Dendritic cell treated with granulocyte-macrophage colony-stimulating factor and Interleukin-4, amounts not matched to agents 40 ng/mL and 50 ng/mL, for 4 days (primary cell): Measurements from ENCODE around the gene TBCC.
"Not testable (repeated sequence)": the region's sequence is repeated elsewhere in the genome, so short reads cannot be mapped to it uniquely, and the experiment has no call there.

Source experiments
- H3K27ac Mint-ChIP-seq: one replicate; pipeline ENCODE4 v1.8.0; 2022; ENCODE audit warnings: mild to moderate bottlenecking, mixed read lengths
- H3K27me3 Mint-ChIP-seq: one replicate; pipeline ENCODE4 v1.8.0; 2022; ENCODE audit warnings: mild to moderate bottlenecking, mixed read lengths
- H3K36me3 Mint-ChIP-seq: one replicate; pipeline ENCODE4 v1.8.0; 2022; ENCODE audit warnings: low read depth, mixed read lengths
- H3K4me1 Mint-ChIP-seq: one replicate; pipeline ENCODE4 v1.8.0; 2022; ENCODE audit warnings: low read depth, mixed read lengths
- H3K4me3 Mint-ChIP-seq: one replicate; pipeline ENCODE4 v1.8.0; 2022; ENCODE audit warnings: mild to moderate bottlenecking, moderate library complexity, mixed read lengths
- H3K9me3 Mint-ChIP-seq: one replicate; pipeline ENCODE4 v1.8.0; 2022; ENCODE audit warnings: mixed read lengths
- intact Hi-C: fragments of 100-400 bp; cut with micrococcal nuclease; formaldehyde crosslinking; loops from one replicate; pipeline ENCODE4 v1.15.0; 2022

The TBCC gene

GRCh38 chr6:42709871-42710270, 36.0 kb downstream of the TBCC start:
- H3K4me3 Mint-ChIP-seq, result no peak overlapping the region
- intact Hi-C loops, result no loop called here
- H3K9me3 Mint-ChIP-seq, result peaks cover 11% of the 10 kb centered on the region
- peaks cover 3% of the 10 kb centered on the region for H3K27me3 Mint-ChIP-seq
- H3K36me3 Mint-ChIP-seq, result no peaks in the 10 kb centered on the region
- H3K27ac Mint-ChIP-seq, result no peak overlapping the region
- H3K4me1 Mint-ChIP-seq, result no peaks in the 10 kb centered on the region

DNA sequence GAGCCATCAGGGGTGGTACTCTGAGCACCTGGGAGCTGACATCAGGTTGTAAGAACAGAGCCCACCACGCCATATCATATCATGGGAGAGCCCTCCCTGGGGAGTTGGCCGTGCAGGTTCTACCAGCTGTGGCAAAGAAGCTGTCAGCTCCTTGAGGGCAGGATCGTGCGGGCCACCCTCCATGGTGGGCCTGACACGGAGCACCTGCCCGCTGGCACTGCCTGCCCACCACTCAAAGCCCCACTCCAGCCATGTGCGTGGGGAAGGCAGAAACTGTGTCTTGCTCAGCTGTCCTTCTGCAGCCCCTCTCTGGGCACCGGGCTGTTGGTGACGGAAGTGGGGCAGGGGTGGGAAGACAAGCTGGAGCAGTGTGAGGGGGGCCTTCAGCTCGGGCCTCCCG, 37.8 kb downstream of the TBCC start:
- Mint-ChIP-seq H3K4me1 (no peaks in the 10 kb centered on the region), H3K9me3 (peaks cover 11% of the 10 kb centered on the region), H3K4me3 (no peak overlapping the region), H3K27me3 (peaks cover 3% of the 10 kb centered on the region), H3K36me3 (no peaks in the 10 kb centered on the region), H3K27ac (no peak overlapping the region)
- intact Hi-C loops, result no loop called here

DNA sequence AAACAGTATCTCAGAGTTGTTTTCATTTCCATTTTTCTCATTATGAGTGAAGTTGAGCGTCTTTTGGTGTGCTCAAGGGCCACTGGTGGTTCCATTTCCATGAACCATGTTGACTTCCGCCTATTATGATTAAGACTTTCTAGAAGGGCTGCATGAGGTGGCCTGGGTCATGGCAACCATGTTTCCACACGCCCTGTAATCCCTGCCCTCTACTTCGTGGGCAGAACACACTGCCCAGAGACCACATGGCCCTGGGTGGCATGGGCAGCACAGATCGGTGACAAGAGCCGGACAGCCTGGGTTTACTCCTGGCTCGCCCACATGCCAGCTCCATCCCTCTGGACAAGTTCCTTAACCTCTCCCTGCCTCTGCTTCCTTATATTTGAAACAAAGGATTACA, 38.3 kb downstream of the TBCC start:
- H3K9me3 Mint-ChIP-seq, result peaks cover 11% of the 10 kb centered on the region
- no peaks in the 10 kb centered on the region for H3K36me3 Mint-ChIP-seq
- no peaks in the 10 kb centered on the region for H3K4me1 Mint-ChIP-seq
- peaks cover 3% of the 10 kb centered on the region for H3K27me3 Mint-ChIP-seq
- intact Hi-C loops, result no loop called here
- H3K4me3 Mint-ChIP-seq, result no peak overlapping the region
- H3K27ac Mint-ChIP-seq, result no peak overlapping the region

DNA sequence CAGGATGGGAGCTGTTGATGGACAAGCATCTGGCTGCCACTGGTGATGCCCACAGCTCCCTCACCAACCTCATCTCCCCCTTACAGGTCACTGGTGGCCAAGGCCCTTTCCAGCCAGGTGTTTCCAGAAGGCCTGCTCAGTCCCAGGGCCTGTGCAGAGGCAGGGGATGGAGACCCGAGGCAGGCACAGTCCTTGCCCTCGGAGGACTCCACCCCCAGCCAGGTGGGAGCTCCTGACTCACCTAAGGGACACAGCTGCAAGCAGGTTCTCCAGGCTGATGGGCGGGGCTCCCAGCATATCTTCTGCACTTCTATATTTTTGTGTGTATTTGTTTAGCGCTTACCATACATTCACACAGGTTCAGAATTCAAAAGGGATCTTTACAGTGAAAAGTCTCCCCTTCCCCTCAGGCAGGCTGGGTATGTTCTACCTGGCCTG, 40.9 kb downstream of the TBCC start:
- Mint-ChIP-seq H3K36me3 (no peaks in the 10 kb centered on the region), H3K4me1 (no peaks in the 10 kb centered on the region), H3K4me3 (no peak overlapping the region), H3K27ac (no peak overlapping the region), H3K27me3 (no peaks in the 10 kb centered on the region), H3K9me3 (no peaks in the 10 kb centered on the region)
- intact Hi-C loops, result no loop called here

DNA sequence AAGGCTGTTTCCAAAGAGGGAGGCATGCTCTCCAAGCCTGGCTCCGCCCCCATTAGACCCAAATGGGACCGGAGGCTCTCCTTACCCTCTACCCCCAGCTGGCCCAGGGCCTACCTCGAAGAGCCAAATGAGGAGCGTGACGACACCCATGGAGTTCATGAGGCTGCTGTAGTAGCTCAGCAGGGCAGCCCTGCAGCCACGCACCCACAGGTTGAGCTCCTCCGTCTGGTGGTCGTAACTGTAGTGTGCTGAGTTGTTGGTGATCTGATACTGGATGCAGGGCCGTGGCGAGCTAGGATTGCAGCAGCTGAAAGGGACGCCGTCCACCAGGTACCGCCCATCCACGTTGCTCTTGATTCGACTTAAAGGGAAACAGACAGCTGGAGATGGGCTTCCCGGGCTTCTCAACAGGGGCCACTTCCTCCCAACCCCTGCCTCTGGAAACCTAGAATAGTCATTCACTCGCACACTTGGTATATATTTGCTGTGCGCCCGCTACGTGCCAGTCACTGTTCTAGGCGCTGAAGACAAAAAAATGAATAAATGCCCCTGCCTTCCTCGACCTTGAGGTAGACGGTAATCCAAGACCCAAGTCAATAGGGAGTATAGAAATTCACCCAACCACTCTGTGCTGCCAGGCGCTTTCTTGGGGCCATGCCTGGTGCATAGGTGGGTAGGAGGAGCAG, 41.5 kb downstream of the TBCC start:
- Mint-ChIP-seq H3K4me3 (no peak overlapping the region), H3K9me3 (no peaks in the 10 kb centered on the region), H3K27me3 (no peaks in the 10 kb centered on the region), H3K36me3 (no peaks in the 10 kb centered on the region), H3K4me1 (no peaks in the 10 kb centered on the region), H3K27ac (no peak overlapping the region)
- intact Hi-C loops, result no loop called here

- H3K36me3 Mint-ChIP-seq, H3K27ac Mint-ChIP-seq, H3K4me1 Mint-ChIP-seq, H3K9me3 Mint-ChIP-seq, H3K4me3 Mint-ChIP-seq, intact Hi-C loops, H3K27me3 Mint-ChIP-seq: not testable (repeated sequence)
Observed at GRCh38 chr6:42702786-42703185, 43.1 kb downstream of the TBCC start.

- Mint-ChIP-seq H3K27me3 (peaks cover 1% of the 10 kb centered on the region), H3K36me3 (no peaks in the 10 kb centered on the region), H3K27ac (no peak overlapping the region), H3K4me3 (no peak overlapping the region), H3K4me1 (no peaks in the 10 kb centered on the region), H3K9me3 (no peaks in the 10 kb centered on the region)
- intact Hi-C loops, result no loop called here
Observed at GRCh38 chr6:42702200-42702599, 43.7 kb downstream of the TBCC start.

GRCh38 chr6:42698217-42698616, 47.7 kb downstream of the TBCC start:
- Mint-ChIP-seq H3K27me3 (peaks cover 1% of the 10 kb centered on the region), H3K9me3 (no peaks in the 10 kb centered on the region), H3K4me3 (no peak overlapping the region), H3K4me1 (no peaks in the 10 kb centered on the region), H3K27ac (no peak overlapping the region), H3K36me3 (peaks cover 21% of the 10 kb centered on the region)
- intact Hi-C loops, result no loop called here

GRCh38 chr6:42697268-42697655, 48.6 kb downstream of the TBCC start:
- no peak overlapping the region for H3K4me3 Mint-ChIP-seq
- no peak overlapping the region for H3K27ac Mint-ChIP-seq
- H3K27me3 Mint-ChIP-seq, result peaks cover 1% of the 10 kb centered on the region

DNA sequence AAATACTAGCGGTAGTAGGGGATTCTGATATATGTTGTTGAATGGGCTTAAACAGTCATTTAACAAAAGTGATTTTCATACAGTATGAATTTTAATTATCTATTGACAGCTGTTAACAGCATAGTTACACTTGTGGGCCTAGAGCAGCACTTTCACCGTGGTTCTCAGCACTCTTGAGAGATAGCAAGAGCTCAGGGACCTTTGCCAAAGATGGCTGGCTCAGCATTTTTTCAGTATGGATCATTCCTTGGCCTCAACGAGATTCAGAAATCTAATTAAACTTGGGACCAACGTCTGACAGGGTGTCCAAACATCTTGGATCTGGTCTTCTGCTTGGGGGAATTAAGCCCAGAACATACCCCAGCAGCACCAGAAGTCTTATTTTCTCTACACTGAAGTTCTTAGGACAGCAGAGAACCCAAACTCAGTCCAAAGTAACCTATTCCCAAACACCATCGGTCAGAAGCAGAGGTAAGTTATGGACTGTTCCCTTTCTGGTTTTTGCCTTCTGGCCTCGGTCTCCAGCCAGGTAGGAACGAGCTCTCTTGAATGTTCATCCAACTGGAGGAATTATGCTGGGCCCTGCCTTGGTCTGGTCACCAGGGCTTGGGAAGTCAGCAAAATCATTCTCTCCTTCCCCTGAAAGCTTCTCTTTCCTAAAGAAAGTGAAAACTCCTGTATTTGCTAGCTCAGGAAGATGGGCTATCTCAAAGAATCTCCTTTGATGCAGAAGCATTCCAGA, 49.2 kb downstream of the TBCC start:
- H3K27me3 Mint-ChIP-seq, result peaks cover 1% of the 10 kb centered on the region
- H3K27ac Mint-ChIP-seq, result no peak overlapping the region
- H3K4me1 Mint-ChIP-seq, result no peaks in the 10 kb centered on the region
- peaks cover 33% of the 10 kb centered on the region for H3K36me3 Mint-ChIP-seq
- H3K9me3 Mint-ChIP-seq, result no peaks in the 10 kb centered on the region
- intact Hi-C loops, result no loop called here
- no peak overlapping the region for H3K4me3 Mint-ChIP-seq

More at GRCh38 chr6:42697268-42697655, 48.6 kb downstream of the TBCC start:
- intact Hi-C loops, result no loop called here
- no peaks in the 10 kb centered on the region for H3K4me1 Mint-ChIP-seq
- peaks cover 30% of the 10 kb centered on the region for H3K36me3 Mint-ChIP-seq
- H3K9me3 Mint-ChIP-seq, result no peaks in the 10 kb centered on the region

- Mint-ChIP-seq H3K4me1 (no peaks in the 10 kb centered on the region), H3K36me3 (peaks cover 54% of the 10 kb centered on the region), H3K27me3 (peaks cover 1% of the 10 kb centered on the region), H3K9me3 (no peaks in the 10 kb centered on the region), H3K4me3 (no peak overlapping the region), H3K27ac (no peak overlapping the region)
- intact Hi-C loops, result loop anchor here (5.0 kb wide), 1 partner anchor 33 kb away; no protein-coding TSS in a partner anchor
Observed at GRCh38 chr6:42694586-42694985, 51.3 kb downstream of the TBCC start.
